Measurements from ENCODE around the gene PLEKHA4.

DNA sequence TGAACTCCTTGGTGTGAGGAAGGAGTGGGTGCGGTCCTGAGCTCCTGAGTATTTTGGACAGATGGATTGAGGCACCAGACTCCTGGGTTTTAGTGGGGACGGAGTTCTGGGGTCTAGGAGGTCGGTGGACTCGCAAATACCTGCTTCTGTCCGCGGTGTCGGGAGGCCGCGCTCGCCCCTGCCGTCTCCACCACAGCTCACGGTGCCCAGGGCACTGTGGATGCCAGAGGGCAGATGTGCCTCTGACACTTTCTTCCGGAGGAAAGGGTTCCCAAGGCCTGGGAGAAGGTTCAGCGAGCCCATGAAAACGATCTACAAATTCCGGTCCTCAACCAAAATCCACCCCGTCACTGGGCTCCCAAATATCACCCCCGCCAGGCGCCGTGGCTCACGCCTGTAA, 26.8 kb upstream of the PLEKHA4 start:
- no peak for TF ChIP-seq CTCF (IDR thresholded peaks at IDR 0.05)
- no peak for TF ChIP-seq POLR2AphosphoS5 (IDR thresholded peaks at IDR 0.05; ENCODE audit: low read depth, low read length)
- TF ChIP-seq, protein P1, sequence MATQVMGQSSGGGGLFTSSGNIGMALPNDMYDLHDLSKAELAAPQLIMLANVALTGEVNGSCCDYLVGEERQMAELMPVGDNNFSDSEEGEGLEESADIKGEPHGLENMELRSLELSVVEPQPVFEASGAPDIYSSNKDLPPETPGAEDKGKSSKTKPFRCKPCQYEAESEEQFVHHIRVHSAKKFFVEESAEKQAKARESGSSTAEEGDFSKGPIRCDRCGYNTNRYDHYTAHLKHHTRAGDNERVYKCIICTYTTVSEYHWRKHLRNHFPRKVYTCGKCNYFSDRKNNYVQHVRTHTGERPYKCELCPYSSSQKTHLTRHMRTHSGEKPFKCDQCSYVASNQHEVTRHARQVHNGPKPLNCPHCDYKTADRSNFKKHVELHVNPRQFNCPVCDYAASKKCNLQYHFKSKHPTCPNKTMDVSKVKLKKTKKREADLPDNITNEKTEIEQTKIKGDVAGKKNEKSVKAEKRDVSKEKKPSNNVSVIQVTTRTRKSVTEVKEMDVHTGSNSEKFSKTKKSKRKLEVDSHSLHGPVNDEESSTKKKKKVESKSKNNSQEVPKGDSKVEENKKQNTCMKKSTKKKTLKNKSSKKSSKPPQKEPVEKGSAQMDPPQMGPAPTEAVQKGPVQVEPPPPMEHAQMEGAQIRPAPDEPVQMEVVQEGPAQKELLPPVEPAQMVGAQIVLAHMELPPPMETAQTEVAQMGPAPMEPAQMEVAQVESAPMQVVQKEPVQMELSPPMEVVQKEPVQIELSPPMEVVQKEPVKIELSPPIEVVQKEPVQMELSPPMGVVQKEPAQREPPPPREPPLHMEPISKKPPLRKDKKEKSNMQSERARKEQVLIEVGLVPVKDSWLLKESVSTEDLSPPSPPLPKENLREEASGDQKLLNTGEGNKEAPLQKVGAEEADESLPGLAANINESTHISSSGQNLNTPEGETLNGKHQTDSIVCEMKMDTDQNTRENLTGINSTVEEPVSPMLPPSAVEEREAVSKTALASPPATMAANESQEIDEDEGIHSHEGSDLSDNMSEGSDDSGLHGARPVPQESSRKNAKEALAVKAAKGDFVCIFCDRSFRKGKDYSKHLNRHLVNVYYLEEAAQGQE (IDR thresholded peaks at IDR 0.05; ENCODE audit: insufficient read depth in 1 of 2, low read depth in 2 of 2, low read length in 1 of 2) = no peak
